ENCODE results near the gene CHMP4A. TPM values are rescaled to one million over a fixed set of nuclear protein-coding genes. Genes with fewer than 3 reads are reported as not detected.

CHMP4A gene
- total RNA-seq, 1 experiment from 2014 or later = 34.6 TPM

DNA sequence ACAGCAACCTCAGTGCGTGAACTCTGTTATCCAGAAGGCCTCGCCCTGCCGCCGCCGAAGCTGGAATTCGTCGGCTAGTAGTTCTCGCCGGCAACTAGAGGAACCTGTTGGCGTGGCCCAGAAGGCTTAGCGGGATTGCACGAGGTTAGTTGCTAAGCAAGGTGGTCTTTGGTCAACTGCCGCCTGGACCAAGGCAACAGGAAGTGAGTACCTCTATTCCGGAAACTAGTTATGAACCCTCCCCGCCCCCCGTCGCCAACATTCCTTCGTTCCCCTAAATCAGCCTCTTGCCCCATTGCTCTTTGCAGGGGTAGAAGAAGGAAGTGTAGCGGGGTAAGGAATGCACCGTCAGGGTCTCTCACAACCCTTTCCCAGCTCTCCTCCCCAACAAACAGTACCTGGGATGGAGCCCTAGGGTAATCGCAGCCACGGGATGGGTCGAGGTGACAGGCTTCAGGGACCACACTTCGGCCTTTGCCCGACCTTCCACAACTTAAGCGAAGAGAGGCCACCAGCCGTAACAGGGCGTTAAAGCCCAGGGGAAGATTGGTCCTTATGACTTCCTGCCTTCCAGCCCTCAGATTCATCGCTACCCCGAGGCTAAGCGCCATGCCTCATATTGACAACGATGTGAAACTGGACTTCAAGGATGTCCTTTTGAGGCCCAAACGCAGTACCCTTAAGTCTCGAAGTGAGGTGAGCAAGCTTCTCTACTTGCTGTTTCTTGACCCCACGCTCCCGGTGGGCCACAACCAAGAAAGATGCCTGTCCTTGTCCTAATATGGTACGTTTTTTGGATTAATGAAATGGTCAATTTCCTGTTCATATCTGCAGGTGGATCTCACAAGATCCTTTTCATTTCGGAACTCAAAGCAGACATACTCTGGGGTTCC, 19.6 kb upstream of the CHMP4A start, which contains the start of gene GMPR2:
GMPR2 (plus strand) TSS at position 285 of the 893 bp plus-strand sequence; CDS start at position 610, 325 bp downstream.
- peaks cover 14 to 23% of the 10 kb centered on the region in 2 experiments for H3K4me1 ChIP-seq (ENCODE audit: control insufficient read depth in 1 of 2, insufficient read depth in 2 of 2, low read length in 2 of 2)
- CTCF ChIA-PET = interaction anchor here (2.1 kb wide), 1 partner anchor 10 kb away, joined by 10 read pairs; the partner anchor contains the start of gene TINF2
- H3K27me3 ChIP-seq (ENCODE audit: insufficient read depth, low read length) = no peaks in the 10 kb centered on the region

DNA sequence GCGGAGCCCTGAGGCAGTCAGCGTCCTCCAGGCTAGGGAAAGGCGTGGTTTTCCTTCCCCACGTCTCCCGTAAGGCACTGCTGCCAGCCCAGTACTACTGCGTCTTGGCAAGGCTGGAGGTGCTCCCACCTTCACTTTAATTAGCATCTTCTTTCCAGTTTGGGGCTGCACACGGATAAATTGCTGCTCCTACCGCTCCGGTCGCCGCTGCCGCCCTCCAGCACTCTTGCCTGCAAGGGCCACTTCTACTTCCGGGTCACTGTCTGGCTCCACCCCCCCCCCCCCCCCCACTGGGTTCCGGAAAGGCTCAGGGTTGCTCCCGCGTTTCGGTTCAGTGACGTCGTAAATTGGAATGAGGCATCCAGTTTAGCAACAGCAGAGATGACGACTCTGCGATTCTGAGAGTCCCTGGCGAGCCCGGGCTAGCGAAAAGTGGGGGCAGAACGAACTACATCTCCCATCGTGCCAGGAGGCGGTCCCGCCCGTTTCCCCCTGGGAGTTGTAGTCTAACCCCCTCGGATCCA, 18.9 kb upstream of the CHMP4A start, which contains the start of gene NEDD8:
NEDD8 (minus strand) TSS at position 247 of the 524 bp plus-strand sequence; CDS start at position 147, 100 bp downstream.
- peaks cover 14 to 22% of the 10 kb centered on the region in 2 experiments for H3K4me1 ChIP-seq (ENCODE audit: control insufficient read depth in 1 of 2, insufficient read depth in 2 of 2, low read length in 2 of 2)
- peak within 1 kb of the TSS; percentile 25 for H2AFZ ChIP-seq (ENCODE audit: low read depth, low read length, poor library complexity, severe bottlenecking)
- CTCF ChIA-PET = interaction anchor here (2.1 kb wide), 1 partner anchor 10 kb away, joined by 10 read pairs; the partner anchor contains the start of gene TINF2
- DNase-seq (ENCODE audit: low read depth, low spot score) (peak; percentile 81), ATAC-seq (peak; percentile 83)
- no peaks in the 10 kb centered on the region for H4K20me1 ChIP-seq (ENCODE audit: insufficient read depth)
- intact Hi-C loops (cut with micrococcal nuclease) = loop anchor here (2.0 kb wide), 1 partner anchor 15 kb away; the partner anchor contains the start of gene MDP1
- H3K9me3 ChIP-seq (ENCODE audit: control insufficient read depth in 1 of 2, insufficient read depth in 1 of 2, low read depth in 1 of 2, low read length in 2 of 2) = no peaks in the 10 kb centered on the region
- POLR2A ChIA-PET = interaction anchor here (2.0 kb wide), 1 partner anchor 10 kb away, joined by 11 read pairs; the partner anchor contains the start of gene TINF2
- H3K27me3 ChIP-seq (ENCODE audit: insufficient read depth, low read length) = no peaks in the 10 kb centered on the region
- no peaks in the 10 kb centered on the region for H3K9me2 ChIP-seq (ENCODE audit: insufficient read depth)
- RAD21 ChIA-PET (ENCODE audit: low non-redundant PET in 1 of 2, low total read pairs in 2 of 2, uncharacterized antibody in 2 of 2, unreplicated experiment in 2 of 2) = no interaction called here
- peaks cover 79% of the 10 kb centered on the region for H3K79me2 ChIP-seq (ENCODE audit: insufficient read depth, low read length)
- H3K9ac ChIP-seq (ENCODE audit: low read length) = peak within 1 kb of the TSS; percentile 94
- no TSS peak for BruUV-seq (replicated peaks)
- H3K36me3 ChIP-seq (ENCODE audit: control insufficient read depth in 1 of 2, insufficient read depth in 2 of 2, low read length in 2 of 2) = peaks cover 21 to 24% of the 10 kb centered on the region in 2 experiments; a peak in 3 of 4 replicates
- peak within 1 kb of the TSS; percentile 89 for H3K4me2 ChIP-seq (ENCODE audit: low read length)
- H3K4me3 ChIP-seq (replicated peaks in 1 of 2; ENCODE audit: low read depth in 1 of 2, low read length in 2 of 2) = peak within 1 kb of the TSS; percentile 96 to 100
- peak within 1 kb of the TSS; percentile 94 for H3K27ac ChIP-seq (ENCODE audit: low read depth, low read length)
- TF ChIP-seq, protein P1, sequence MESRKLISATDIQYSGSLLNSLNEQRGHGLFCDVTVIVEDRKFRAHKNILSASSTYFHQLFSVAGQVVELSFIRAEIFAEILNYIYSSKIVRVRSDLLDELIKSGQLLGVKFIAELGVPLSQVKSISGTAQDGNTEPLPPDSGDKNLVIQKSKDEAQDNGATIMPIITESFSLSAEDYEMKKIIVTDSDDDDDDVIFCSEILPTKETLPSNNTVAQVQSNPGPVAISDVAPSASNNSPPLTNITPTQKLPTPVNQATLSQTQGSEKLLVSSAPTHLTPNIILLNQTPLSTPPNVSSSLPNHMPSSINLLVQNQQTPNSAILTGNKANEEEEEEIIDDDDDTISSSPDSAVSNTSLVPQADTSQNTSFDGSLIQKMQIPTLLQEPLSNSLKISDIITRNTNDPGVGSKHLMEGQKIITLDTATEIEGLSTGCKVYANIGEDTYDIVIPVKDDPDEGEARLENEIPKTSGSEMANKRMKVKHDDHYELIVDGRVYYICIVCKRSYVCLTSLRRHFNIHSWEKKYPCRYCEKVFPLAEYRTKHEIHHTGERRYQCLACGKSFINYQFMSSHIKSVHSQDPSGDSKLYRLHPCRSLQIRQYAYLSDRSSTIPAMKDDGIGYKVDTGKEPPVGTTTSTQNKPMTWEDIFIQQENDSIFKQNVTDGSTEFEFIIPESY (IDR thresholded peaks at IDR 0.05; ENCODE audit: extremely low read depth, insufficient replicate concordance, low read length) = peak; percentile 16
- peak; percentile 63 for TF ChIP-seq POLR2A (IDR thresholded peaks at IDR 0.05; ENCODE audit: borderline replicate concordance, extremely low read depth, insufficient read depth, insufficient read length)
- TF ChIP-seq EZH2phosphoT487 (IDR thresholded peaks at IDR 0.05; ENCODE audit: borderline replicate concordance) = no peak
- TF ChIP-seq EZH2 (IDR thresholded peaks at IDR 0.05) = no peak
- TF ChIP-seq SRF (IDR thresholded peaks at IDR 0.05; ENCODE audit: low read depth) = no peak
- TF ChIP-seq SP1 (IDR thresholded peaks at IDR 0.05; ENCODE audit: low read depth) = peak; percentile 59
- TF ChIP-seq, protein P2, sequence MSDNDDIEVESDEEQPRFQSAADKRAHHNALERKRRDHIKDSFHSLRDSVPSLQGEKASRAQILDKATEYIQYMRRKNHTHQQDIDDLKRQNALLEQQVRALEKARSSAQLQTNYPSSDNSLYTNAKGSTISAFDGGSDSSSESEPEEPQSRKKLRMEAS (IDR thresholded peaks at IDR 0.05) = peak; percentile 63; the same call in 1 of the 2 replicates
- TF ChIP-seq YY1 (IDR thresholded peaks at IDR 0.05; ENCODE audit: extremely low read depth, insufficient replicate concordance, low read depth, low read length) = no peak
- no peak for TF ChIP-seq CEBPB (IDR thresholded peaks at IDR 0.05; ENCODE audit: low read depth)
- no peak for TF ChIP-seq EGR1 (IDR thresholded peaks at IDR 0.05; ENCODE audit: low read depth)
- no peak for TF ChIP-seq CBX3 (IDR thresholded peaks at IDR 0.05; ENCODE audit: low read depth)
- TF ChIP-seq ZFX (IDR thresholded peaks at IDR 0.05) = no peak
- TF ChIP-seq TCF7L2 (IDR thresholded peaks at IDR 0.05; ENCODE audit: borderline replicate concordance, extremely low read depth, insufficient read depth, insufficient read length) = no peak

More for the DNA sequence above, 19.6 kb upstream of the CHMP4A start, which contains the start of gene GMPR2:
- TF ChIP-seq ZFX (IDR thresholded peaks at IDR 0.05) (peak; percentile 26; the same call in 1 of the 2 replicates), ELF1 (IDR thresholded peaks at IDR 0.05; ENCODE audit: borderline replicate concordance, low read depth) (no peak), FOSL1 (IDR thresholded peaks at IDR 0.05; ENCODE audit: low read depth) (no peak), SIN3A (IDR thresholded peaks at IDR 0.05; ENCODE audit: low read depth) (peak; percentile 33; the same call in 1 of the 2 replicates)
- TF ChIP-seq, protein P2 (IDR thresholded peaks at IDR 0.05) = peak; percentile 21; the same call in 1 of the 2 replicates
- H3K79me2 ChIP-seq (ENCODE audit: insufficient read depth, low read length) = peaks cover 72% of the 10 kb centered on the region
- POLR2A ChIA-PET = interaction anchor here (2.0 kb wide), 1 partner anchor 9 kb away, joined by 11 read pairs; the partner anchor contains the start of gene TINF2
- peak within 1 kb of the TSS; percentile 89 for H3K4me2 ChIP-seq (ENCODE audit: low read length)
- H3K9me3 ChIP-seq (ENCODE audit: control insufficient read depth in 1 of 2, insufficient read depth in 1 of 2, low read depth in 1 of 2, low read length in 2 of 2) = no peaks in the 10 kb centered on the region
- intact Hi-C loops (cut with micrococcal nuclease) = loop anchor here (2.0 kb wide), 1 partner anchor 16 kb away; the partner anchor contains the start of gene MDP1
- DNase-seq (ENCODE audit: low read depth, low spot score) (no peak), ATAC-seq (peak; percentile 67)
- no peaks in the 10 kb centered on the region for H4K20me1 ChIP-seq (ENCODE audit: insufficient read depth)
- TSS peak; percentile 63 for BruUV-seq (replicated peaks)
- peak within 1 kb of the TSS; percentile 96 to 100 for H3K4me3 ChIP-seq (replicated peaks in 1 of 2; ENCODE audit: low read depth in 1 of 2, low read length in 2 of 2)
- H3K9me2 ChIP-seq (ENCODE audit: insufficient read depth) = no peaks in the 10 kb centered on the region
- peak within 1 kb of the TSS; percentile 94 for H3K9ac ChIP-seq (ENCODE audit: low read length)
- RAD21 ChIA-PET (ENCODE audit: low non-redundant PET in 1 of 2, low total read pairs in 2 of 2, uncharacterized antibody in 2 of 2, unreplicated experiment in 2 of 2) = no interaction called here
- peaks cover 24 to 31% of the 10 kb centered on the region in 2 experiments; a peak in 3 of 4 replicates for H3K36me3 ChIP-seq (ENCODE audit: control insufficient read depth in 1 of 2, insufficient read depth in 2 of 2, low read length in 2 of 2)
- peak within 1 kb of the TSS; percentile 94 for H3K27ac ChIP-seq (ENCODE audit: low read depth, low read length)
- peak within 1 kb of the TSS; percentile 25 for H2AFZ ChIP-seq (ENCODE audit: low read depth, low read length, poor library complexity, severe bottlenecking)

All from HCT116 (cell line).